GM21390 (cell line): ENCODE results near the gene MAP3K1.

ENCODE experiments used
- ATAC-seq: cut with Tn5 transposase; IDR thresholded peaks from one replicate; pipeline ENCODE4 v1.9.1; 2021; ENCODE audit not compliant: unreplicated experiment

MAP3K1 gene

GRCh38 chr5:56845277-56845676 is 29.9 kb downstream of the MAP3K1 start:
- no peak for ATAC-seq

GRCh38 chr5:56845904-56846480 is 30.6 kb downstream of the MAP3K1 start:
- ATAC-seq: no peak

- no peak for ATAC-seq
Observed at GRCh38 chr5:56848206-56848605, 32.9 kb downstream of the MAP3K1 start.

- no peak for ATAC-seq
Observed at GRCh38 chr5:56849671-56850070, 34.3 kb downstream of the MAP3K1 start.

- ATAC-seq: no peak
Observed at GRCh38 chr5:56850423-56850822, 35.1 kb downstream of the MAP3K1 start.

GRCh38 chr5:56851258-56851941 is 36.1 kb downstream of the MAP3K1 start:
- no peak for ATAC-seq

GRCh38 chr5:56852228-56853000 is 37.1 kb downstream of the MAP3K1 start:
- ATAC-seq: no peak

- ATAC-seq: no peak
Observed at GRCh38 chr5:56853698-56854097, 38.3 kb downstream of the MAP3K1 start.

GRCh38 chr5:56854920-56855319 is 39.6 kb downstream of the MAP3K1 start:
- ATAC-seq: no peak

- ATAC-seq: no peak
Observed at GRCh38 chr5:56856541-56857178, 41.3 kb downstream of the MAP3K1 start.

- ATAC-seq: no peak
Observed at GRCh38 chr5:56858777-56859442, 43.6 kb downstream of the MAP3K1 start.

GRCh38 chr5:56861893-56862485 is 46.6 kb downstream of the MAP3K1 start:
- ATAC-seq: no peak

GRCh38 chr5:56862909-56863308 is 47.6 kb downstream of the MAP3K1 start:
- ATAC-seq: no peak

- no peak for ATAC-seq
Observed at GRCh38 chr5:56871777-56872176, 56.4 kb downstream of the MAP3K1 start.

- ATAC-seq: no peak
Observed at GRCh38 chr5:56873056-56873455, 57.7 kb downstream of the MAP3K1 start.

- no peak for ATAC-seq
Observed at GRCh38 chr5:56876327-56876726, 61.0 kb downstream of the MAP3K1 start.

- ATAC-seq: no peak
Observed at GRCh38 chr5:56881571-56881970, 66.2 kb downstream of the MAP3K1 start.

GRCh38 chr5:56893251-56893951 is 78.1 kb downstream of the MAP3K1 start:
- ATAC-seq: no peak

- ATAC-seq: no peak
Observed at GRCh38 chr5:56896763-56897162, 81.4 kb downstream of the MAP3K1 start.

- no peak for ATAC-seq
Observed at GRCh38 chr5:56898213-56898612, 82.9 kb downstream of the MAP3K1 start.
